HFFc6 (cell line): ENCODE data around the gene SIGLEC6. TPM values are rescaled to one million over a fixed set of nuclear protein-coding genes. Genes with fewer than 3 reads are reported as not detected.

Experiments
- DNase-seq: peaks from one replicate; pipeline ENCODE4 v3.0.0-alpha.2; 2018
- H3K27ac Mint-ChIP-seq: 2 replicates; pipeline ENCODE4 v1.8.0; 2020; ENCODE audit warnings: mild to moderate bottlenecking, mixed read lengths
- H3K27me3 Mint-ChIP-seq: 2 replicates; pipeline ENCODE4 v1.8.0; 2021; ENCODE audit warnings: mild to moderate bottlenecking, moderate library complexity, mixed read lengths; ENCODE audit not compliant: insufficient read depth
- H3K36me3 Mint-ChIP-seq: 2 replicates; pipeline ENCODE4 v1.8.0; 2021; ENCODE audit warnings: low read depth, mixed read lengths
- H3K4me1 Mint-ChIP-seq: 2 replicates; pipeline ENCODE4 v1.8.0; 2020; ENCODE audit warnings: low read depth, mixed read lengths
- H3K4me3 Mint-ChIP-seq: 2 replicates; pipeline ENCODE4 v1.8.0; 2020; ENCODE audit warnings: mild to moderate bottlenecking, moderate library complexity, mixed read lengths
- H3K9me3 Mint-ChIP-seq: 2 replicates; pipeline ENCODE4 v1.8.0; 2020; ENCODE audit warnings: mild to moderate bottlenecking, mixed read lengths
- total RNA-seq, 6 experiments: library from RNA; stranded (reverse); fragmentation: NEBNext Ultra II Directional; extraction: Animal tissue kit (Norgen Biotek cat#: 25700); gene quantifications; 2 replicates in 1 of 6; 3 replicates in 5 of 6; pipeline ENCODE4 v1.2.3, GENCODE V29; 2021
- TF ChIP-seq, protein P1 (sequence below): fragments of 200-600 bp; sonication (generic); IDR thresholded peaks from 2 replicates; pipeline ENCODE4 v1.5.0; 2021; ENCODE audit warnings: antibody characterized with exemption, mild to moderate bottlenecking

The SIGLEC6 gene
- total RNA-seq, 6 experiments from 2014 or later = not detected

- Mint-ChIP-seq H3K27ac (no peak overlapping the region), H3K36me3 (no peaks in the 10 kb centered on the region), H3K4me1 (peaks cover 21% of the 10 kb centered on the region), H3K9me3 (peaks cover 18% of the 10 kb centered on the region), H3K27me3 (peaks cover 5% of the 10 kb centered on the region; the same call in 1 of the 2 replicates), H3K4me3 (no peak overlapping the region)
- TF ChIP-seq, protein P1, sequence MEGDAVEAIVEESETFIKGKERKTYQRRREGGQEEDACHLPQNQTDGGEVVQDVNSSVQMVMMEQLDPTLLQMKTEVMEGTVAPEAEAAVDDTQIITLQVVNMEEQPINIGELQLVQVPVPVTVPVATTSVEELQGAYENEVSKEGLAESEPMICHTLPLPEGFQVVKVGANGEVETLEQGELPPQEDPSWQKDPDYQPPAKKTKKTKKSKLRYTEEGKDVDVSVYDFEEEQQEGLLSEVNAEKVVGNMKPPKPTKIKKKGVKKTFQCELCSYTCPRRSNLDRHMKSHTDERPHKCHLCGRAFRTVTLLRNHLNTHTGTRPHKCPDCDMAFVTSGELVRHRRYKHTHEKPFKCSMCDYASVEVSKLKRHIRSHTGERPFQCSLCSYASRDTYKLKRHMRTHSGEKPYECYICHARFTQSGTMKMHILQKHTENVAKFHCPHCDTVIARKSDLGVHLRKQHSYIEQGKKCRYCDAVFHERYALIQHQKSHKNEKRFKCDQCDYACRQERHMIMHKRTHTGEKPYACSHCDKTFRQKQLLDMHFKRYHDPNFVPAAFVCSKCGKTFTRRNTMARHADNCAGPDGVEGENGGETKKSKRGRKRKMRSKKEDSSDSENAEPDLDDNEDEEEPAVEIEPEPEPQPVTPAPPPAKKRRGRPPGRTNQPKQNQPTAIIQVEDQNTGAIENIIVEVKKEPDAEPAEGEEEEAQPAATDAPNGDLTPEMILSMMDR = no peak
- DNase-seq = no peak
These were observed 16.8 kb upstream of the SIGLEC6 start for GRCh38 chr19:51548213-51548651.

DNA sequence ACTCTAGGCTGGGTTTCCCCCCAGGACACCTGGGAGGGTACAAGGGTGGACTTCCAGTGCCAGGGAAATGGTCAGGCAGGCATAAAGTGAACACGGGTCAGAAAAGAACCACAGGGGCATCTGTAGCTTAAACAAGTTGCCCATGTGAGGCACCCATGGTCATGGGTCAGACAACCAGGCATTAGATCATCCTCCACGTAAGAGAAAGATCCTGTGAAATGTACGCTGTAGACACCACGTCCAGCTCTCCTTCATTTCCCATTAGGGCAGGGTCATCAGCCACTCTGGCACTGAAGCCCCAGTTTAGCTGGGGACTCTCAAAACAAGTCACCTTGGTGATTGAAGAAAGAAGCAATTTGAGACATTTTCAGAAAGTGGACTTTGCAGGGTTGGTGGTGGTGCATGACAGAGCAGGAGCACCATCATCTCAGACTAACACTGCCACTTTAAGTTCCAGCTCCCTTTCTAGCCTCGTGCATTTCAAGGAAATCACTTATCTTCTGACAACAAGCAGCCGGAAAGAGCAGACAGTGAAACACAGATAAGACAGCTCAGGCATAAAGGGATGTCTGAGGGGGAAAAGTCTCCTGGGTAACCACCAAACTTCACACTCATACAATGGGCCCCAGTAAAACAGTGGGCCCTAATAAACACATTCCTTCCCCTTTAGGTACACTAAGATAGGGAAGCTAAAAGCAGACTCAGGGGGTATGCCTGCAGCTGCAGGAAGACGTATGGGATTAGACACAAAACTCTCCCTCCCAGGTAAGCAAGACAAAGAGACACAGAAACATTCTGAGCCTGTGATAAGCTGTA, 16.1 kb upstream of the SIGLEC6 start:
- TF ChIP-seq, protein P1 = no peak
- Mint-ChIP-seq H3K36me3 (no peaks in the 10 kb centered on the region), H3K27ac (no peak overlapping the region), H3K9me3 (peaks cover 18% of the 10 kb centered on the region), H3K4me3 (no peak overlapping the region), H3K4me1 (peaks cover 21% of the 10 kb centered on the region), H3K27me3 (peaks cover 5% of the 10 kb centered on the region; the same call in 1 of the 2 replicates)
- DNase-seq = no peak

GRCh38 chr19:51546650-51547396, 15.4 kb upstream of the SIGLEC6 start:
- no peaks in the 10 kb centered on the region for H3K36me3 Mint-ChIP-seq

GRCh38 chr19:51546107-51546649, 14.7 kb upstream of the SIGLEC6 start:
- peaks cover 21% of the 10 kb centered on the region for H3K4me1 Mint-ChIP-seq
- TF ChIP-seq, protein P1 = no peak
- no peak for DNase-seq
- H3K9me3 Mint-ChIP-seq = peaks cover 8% of the 10 kb centered on the region
- no peak overlapping the region for H3K27ac Mint-ChIP-seq
- no peaks in the 10 kb centered on the region for H3K36me3 Mint-ChIP-seq
- no peak overlapping the region for H3K4me3 Mint-ChIP-seq
- peaks cover 8% of the 10 kb centered on the region for H3K27me3 Mint-ChIP-seq

More at GRCh38 chr19:51546650-51547396, 15.4 kb upstream of the SIGLEC6 start:
- no peak overlapping the region for H3K27ac Mint-ChIP-seq
- H3K4me1 Mint-ChIP-seq = peaks cover 21% of the 10 kb centered on the region
- peaks cover 14% of the 10 kb centered on the region for H3K9me3 Mint-ChIP-seq
- TF ChIP-seq, protein P1 = no peak
- H3K27me3 Mint-ChIP-seq = peaks cover 6% of the 10 kb centered on the region
- H3K4me3 Mint-ChIP-seq = no peak overlapping the region
- peak; percentile 49 for DNase-seq

DNA sequence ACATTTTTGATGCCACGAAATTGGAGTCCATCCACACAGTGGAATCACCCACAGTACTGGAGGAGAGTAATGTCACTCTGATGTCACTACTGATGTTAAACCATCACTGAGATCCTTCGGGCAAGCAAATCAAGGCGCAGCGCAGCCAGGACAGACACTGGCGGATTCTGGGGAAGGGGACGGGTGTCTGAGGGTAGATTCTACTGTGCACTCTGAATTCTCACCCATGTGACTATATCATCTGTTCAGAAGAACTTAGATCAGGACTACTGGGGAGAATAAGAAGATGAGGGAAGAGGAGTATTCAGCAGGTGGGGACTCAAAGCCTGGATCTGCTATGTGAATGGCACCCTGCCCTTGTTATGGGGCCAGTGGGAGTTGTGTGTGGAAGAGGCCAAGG, 12.6 kb upstream of the SIGLEC6 start:
- peaks cover 6% of the 10 kb centered on the region for H3K9me3 Mint-ChIP-seq
- no peak overlapping the region for H3K4me3 Mint-ChIP-seq
- H3K4me1 Mint-ChIP-seq = peaks cover 21% of the 10 kb centered on the region
- H3K27me3 Mint-ChIP-seq = peaks cover 7% of the 10 kb centered on the region
- TF ChIP-seq, protein P1 = no peak
- no peak for DNase-seq
- no peak overlapping the region for H3K27ac Mint-ChIP-seq
- no peaks in the 10 kb centered on the region for H3K36me3 Mint-ChIP-seq
